ENCODE measurements around the gene TTF1. TPM values are rescaled to one million over a fixed set of nuclear protein-coding genes. Genes with fewer than 3 reads are reported as not detected.
A peak's percentile ranks its signal among the peaks of the same experiment; 100 is the strongest.

TTF1 gene
- total RNA-seq, 1 experiment from 2014 or later: 23.8 TPM

- H3K4me1 Mint-ChIP-seq: no peaks in the 10 kb centered on the region
- CTCF ChIA-PET: no interaction called here
Observed at GRCh38 chr9:132391449-132391848, 15.2 kb downstream of the TTF1 start.

GRCh38 chr9:132390966-132391365, 15.7 kb downstream of the TTF1 start:
- no peak overlapping the region for H3K4me3 Mint-ChIP-seq
- ChIA-PET CTCF (no interaction called here), POLR2A (no interaction called here)
- H3K36me3 Mint-ChIP-seq: peaks cover 82% of the 10 kb centered on the region
- H3K9me3 Mint-ChIP-seq: no peaks in the 10 kb centered on the region
- TF ChIP-seq NFYB (CRISPR knock-in tag; conservative IDR thresholded peaks at IDR 0.05; ENCODE audit: low read depth) (no peak), ERG (CRISPR knock-in tag; IDR thresholded peaks at IDR 0.05) (no peak), GRHL2 (CRISPR knock-in tag; IDR thresholded peaks at IDR 0.05; ENCODE audit: insufficient replicate concordance, severe bottlenecking) (no peak), ESRRA (CRISPR knock-in tag; IDR thresholded peaks at IDR 0.05; ENCODE audit: borderline replicate concordance) (no peak), ZNF232 (CRISPR knock-in tag; IDR thresholded peaks at IDR 0.05) (no peak), MAX (CRISPR knock-in tag; IDR thresholded peaks at IDR 0.05) (no peak), MYBL2 (CRISPR knock-in tag; IDR thresholded peaks at IDR 0.05) (no peak), RORB (CRISPR knock-in tag; IDR thresholded peaks at IDR 0.05) (no peak), FOXJ3 (CRISPR knock-in tag; IDR thresholded peaks at IDR 0.05; ENCODE audit: borderline replicate concordance) (no peak), SMAD3 (CRISPR knock-in tag; IDR thresholded peaks at IDR 0.05; ENCODE audit: borderline replicate concordance) (no peak), GTF2I (CRISPR knock-in tag; conservative IDR thresholded peaks at IDR 0.05) (no peak), E2F4 (CRISPR knock-in tag; IDR thresholded peaks at IDR 0.05; ENCODE audit: borderline replicate concordance, low read depth) (no peak), ZNF138 (CRISPR knock-in tag; conservative IDR thresholded peaks at IDR 0.05) (no peak), IRF1 (CRISPR knock-in tag; IDR thresholded peaks at IDR 0.05) (no peak), E2F1 (CRISPR knock-in tag; IDR thresholded peaks at IDR 0.05) (no peak)
- H3K27me3 Mint-ChIP-seq (ENCODE audit: low read depth): no peaks in the 10 kb centered on the region
- DNase-seq (ENCODE audit: low spot score) (no peak), ATAC-seq (no peak)
- H3K4me1 Mint-ChIP-seq: no peaks in the 10 kb centered on the region
- H3K27ac Mint-ChIP-seq: no peak overlapping the region

More at GRCh38 chr9:132391449-132391848, 15.2 kb downstream of the TTF1 start:
- peaks cover 83% of the 10 kb centered on the region for H3K36me3 Mint-ChIP-seq
- TF ChIP-seq SP1 (CRISPR knock-in tag; conservative IDR thresholded peaks at IDR 0.05): no peak
- TF ChIP-seq MLX (CRISPR knock-in tag; IDR thresholded peaks at IDR 0.05): no peak
- TF ChIP-seq NR1H2 (CRISPR knock-in tag; IDR thresholded peaks at IDR 0.05): no peak
- TF ChIP-seq PRDM15 (CRISPR knock-in tag; IDR thresholded peaks at IDR 0.05): peak; percentile 69
- H3K27me3 Mint-ChIP-seq (ENCODE audit: low read depth): no peaks in the 10 kb centered on the region
- POLR2A ChIA-PET: no interaction called here
- no peak for DNase-seq (ENCODE audit: low spot score)
- H3K27ac Mint-ChIP-seq: no peak overlapping the region
- no peaks in the 10 kb centered on the region for H3K9me3 Mint-ChIP-seq
- ATAC-seq: no peak
- H3K4me3 Mint-ChIP-seq: no peak overlapping the region

Measured in WTC11 (cell line).